Testis (tissue), 3 donors: ENCODE results near the gene PRODH. TPM values are rescaled to one million over a fixed set of nuclear protein-coding genes. Genes with fewer than 3 reads are reported as not detected.
"Not testable (repeated sequence)": the region's sequence is repeated elsewhere in the genome, so short reads cannot be mapped to it uniquely, and the experiment has no call there.

Experiments used
- DNase-seq: peaks from one replicate; pipeline ENCODE4 v3.0.0-alpha.2; 2019
- H3K27ac ChIP-seq, 2 donors: fragments of 200-600 bp; sonication (generic); one replicate each; pipeline ENCODE4 v1.5.1; 2019
- H3K27me3 ChIP-seq: fragments of 200-600 bp; sonication (generic); one replicate; pipeline ENCODE4 v1.5.1; 2019
- H3K36me3 ChIP-seq: fragments of 200-600 bp; sonication (generic); one replicate; pipeline ENCODE4 v1.5.1; 2017; ENCODE audit warnings: low read depth; ENCODE audit errors: missing control alignments
- H3K4me1 ChIP-seq: fragments of 200-600 bp; sonication (generic); one replicate; pipeline ENCODE4 v1.5.1; 2019
- H3K4me3 ChIP-seq, 2 donors: fragments of 200-600 bp; sonication (generic); one replicate each; pipeline ENCODE4 v1.5.1; 2017 to 2019
- H3K9me3 ChIP-seq: fragments of 200-600 bp; sonication (generic); one replicate; pipeline ENCODE4 v1.5.1; 2017
- POLR2A ChIP-seq: fragments of 450-650 bp; IDR thresholded peaks from one replicate; pipeline ENCODE4 v1.6.1; 2017; ENCODE audit warnings: antibody characterized with exemption, mild to moderate bottlenecking, moderate library complexity
- WGBS, 2 donors: methylation state at CpG; one replicate each; pipeline ENCODE4 v1.1.5; 2018; 5-methylcytosine and 5-hydroxymethylcytosine counted together
- intact Hi-C: fragments of 100-400 bp; cut with DNase I; formaldehyde crosslinking; loops from one replicate; pipeline ENCODE4 v1.15.1; 2023; ENCODE audit warnings: low total_unique reads
- polyA plus RNA-seq: library from polyadenylated mRNA; stranded (reverse); fragments of 350-450 nt; fragmentation: Illumina TruSeq; extraction: RNeasy Lipid Tissue Mini Kit (QIAGEN cat#74804); gene quantifications from one replicate; pipeline ENCODE4 v1.2.3, GENCODE V29; 2014; ENCODE audit warnings: low read depth, low replicate concordance; ENCODE audit not compliant: insufficient read depth
- total RNA-seq, 2 donors: library from RNA; depleted of rRNA; stranded (reverse); fragments of >200 nt; gene quantifications; one replicate each; pipeline ENCODE4 v1.2.3, GENCODE V29; 2016
- TF ChIP-seq, protein P1 (sequence below), 3 experiments: fragments of 450-650 bp in 2 of 3; fragments of 200-600 bp in 1 of 3; sonication (generic) in 1 of 3; IDR thresholded peaks; one replicate each; pipeline ENCODE4 v1.5.1; 2016 to 2019; ENCODE audit warnings: antibody characterized with exemption in 3 of 3, mild to moderate bottlenecking in 2 of 3, moderate library complexity in 1 of 3

Gene PRODH
- total and polyA plus RNA-seq, 3 donors from 2014 or later, result 3.2 to 7.4 (median 5.6) TPM

DNA sequence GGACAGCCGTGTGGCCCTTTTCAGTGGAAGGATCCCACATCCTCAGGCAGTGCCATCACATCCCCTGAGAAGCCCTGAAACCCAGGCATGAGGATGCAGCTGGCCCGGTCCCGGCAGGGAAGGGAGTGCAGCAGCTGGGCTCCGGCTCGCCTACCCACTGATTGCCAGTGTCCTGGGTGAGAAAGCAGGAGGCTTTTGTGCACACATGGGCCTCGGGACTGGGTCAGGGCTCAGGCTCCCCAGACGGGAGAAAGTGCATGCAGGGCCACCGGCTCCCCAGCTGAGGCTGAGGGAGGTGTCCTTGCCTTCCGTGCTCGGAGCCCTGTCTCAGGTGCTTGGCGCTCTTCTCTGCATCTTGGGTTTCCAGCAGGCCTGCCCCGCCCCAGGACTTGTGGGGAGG, 23.6 kb upstream of the PRODH start:
- intact Hi-C loops, DNase-seq: not testable (repeated sequence)

DNA sequence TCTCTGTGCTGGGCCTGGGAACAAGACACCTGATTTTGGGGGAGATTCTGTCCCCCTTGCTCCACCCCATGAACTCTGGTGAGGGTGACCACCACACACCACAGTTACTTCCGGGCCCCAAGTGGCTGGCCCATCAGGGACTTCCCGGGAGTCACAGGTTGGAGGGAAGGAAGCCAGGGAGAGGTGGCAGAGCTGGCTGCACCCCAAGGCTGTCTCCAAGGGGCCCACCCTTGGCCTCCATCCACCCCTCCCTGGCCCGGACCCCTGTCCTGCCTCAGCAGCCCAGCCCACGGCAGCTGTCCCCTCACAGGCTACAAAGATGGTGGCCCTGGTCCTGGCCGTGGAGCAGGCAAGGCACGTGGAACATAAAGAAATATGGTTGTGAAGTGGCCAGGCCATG, 23.2 kb upstream of the PRODH start:
- H3K4me3 ChIP-seq, H3K9me3 ChIP-seq, H3K36me3 ChIP-seq, H3K27ac ChIP-seq, intact Hi-C loops, DNase-seq, H3K4me1 ChIP-seq, H3K27me3 ChIP-seq: not testable (repeated sequence)
- 84% methylated on average over 6 of the region's 6 CpGs; no CpG with 5 or more reads in 1 of the 2 donors for WGBS, 2 donors

More for the DNA sequence above, 23.6 kb upstream of the PRODH start:
- H3K27ac ChIP-seq, H3K4me3 ChIP-seq, H3K4me1 ChIP-seq, H3K9me3 ChIP-seq, H3K27me3 ChIP-seq, H3K36me3 ChIP-seq: not testable (repeated sequence)
- 86% methylated on average over 11 of the region's 12 CpGs; no CpG with 5 or more reads in 1 of the 2 donors for WGBS, 2 donors

DNA sequence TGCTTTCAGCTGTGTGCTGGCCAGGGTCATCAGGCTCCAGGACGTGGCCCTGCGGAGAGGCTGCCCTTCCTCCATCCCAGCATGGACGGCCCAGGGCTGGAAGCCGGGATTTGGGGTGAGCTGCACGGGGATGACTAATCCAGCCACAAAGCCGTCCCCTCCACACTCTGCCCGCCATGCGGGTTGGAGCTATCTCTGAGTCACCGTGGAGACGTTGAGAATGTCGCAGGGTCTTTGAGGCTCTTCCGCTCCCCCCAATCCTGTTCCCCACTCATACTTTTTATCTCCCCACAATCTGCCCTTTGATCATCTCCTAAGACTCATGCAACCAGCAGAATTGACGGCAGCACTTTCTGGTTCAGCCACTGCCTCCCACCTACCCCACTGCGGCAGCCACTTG, 22.6 kb upstream of the PRODH start:
- DNase-seq, H3K4me1 ChIP-seq, H3K36me3 ChIP-seq, H3K4me3 ChIP-seq, H3K9me3 ChIP-seq, H3K27ac ChIP-seq, intact Hi-C loops, H3K27me3 ChIP-seq: not testable (repeated sequence)
- WGBS, 2 donors, result 71 to 80% methylated on average over 4 to 14 of the region's 14 CpGs

DNA sequence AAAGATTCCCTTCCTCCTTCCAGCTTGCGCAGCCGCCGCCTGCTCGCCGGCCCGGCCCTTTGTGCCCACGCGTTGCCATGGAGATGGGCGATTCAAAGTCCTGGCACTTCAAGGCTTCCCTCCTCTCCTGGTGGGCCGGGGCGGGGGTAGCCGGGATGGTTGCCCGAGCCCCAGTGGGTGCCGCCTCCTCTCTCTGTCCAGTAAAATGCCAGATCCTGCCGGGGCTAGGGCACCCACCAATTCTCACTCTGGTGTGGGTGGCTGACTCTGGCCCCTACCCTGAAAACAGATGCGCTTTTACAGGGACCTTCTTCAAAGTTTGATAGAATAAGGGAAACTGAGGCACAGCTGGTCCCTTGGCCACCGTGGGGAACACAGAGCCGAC, 22.2 kb upstream of the PRODH start:
- DNase-seq, H3K27ac ChIP-seq, H3K4me3 ChIP-seq, H3K36me3 ChIP-seq, intact Hi-C loops, H3K27me3 ChIP-seq, H3K4me1 ChIP-seq, H3K9me3 ChIP-seq: not testable (repeated sequence)
- WGBS, 2 donors, result 69 to 93% methylated on average over 2 to 17 of the region's 18 CpGs

GRCh38 chr22:18957621-18958320, 21.7 kb upstream of the PRODH start:
- H3K27me3 ChIP-seq, H3K36me3 ChIP-seq, H3K4me1 ChIP-seq, H3K27ac ChIP-seq, H3K9me3 ChIP-seq, DNase-seq, intact Hi-C loops, H3K4me3 ChIP-seq: not testable (repeated sequence)
- WGBS, 2 donors, result 78% methylated on average over 14 of the region's 18 CpGs; no CpG with 5 or more reads in 1 of the 2 donors

GRCh38 chr22:18956956-18957355, 20.9 kb upstream of the PRODH start:
- H3K9me3 ChIP-seq, DNase-seq, H3K27ac ChIP-seq, H3K36me3 ChIP-seq, H3K27me3 ChIP-seq, intact Hi-C loops, H3K4me3 ChIP-seq, H3K4me1 ChIP-seq: not testable (repeated sequence)
- WGBS, 2 donors, result 77 to 88% methylated on average over 6 to 15 of the region's 15 CpGs

GRCh38 chr22:18956121-18956895, 20.2 kb upstream of the PRODH start:
- intact Hi-C loops, DNase-seq: not testable (repeated sequence)
- 71 to 79% methylated on average over 10 to 15 of the region's 15 CpGs for WGBS, 2 donors

DNA sequence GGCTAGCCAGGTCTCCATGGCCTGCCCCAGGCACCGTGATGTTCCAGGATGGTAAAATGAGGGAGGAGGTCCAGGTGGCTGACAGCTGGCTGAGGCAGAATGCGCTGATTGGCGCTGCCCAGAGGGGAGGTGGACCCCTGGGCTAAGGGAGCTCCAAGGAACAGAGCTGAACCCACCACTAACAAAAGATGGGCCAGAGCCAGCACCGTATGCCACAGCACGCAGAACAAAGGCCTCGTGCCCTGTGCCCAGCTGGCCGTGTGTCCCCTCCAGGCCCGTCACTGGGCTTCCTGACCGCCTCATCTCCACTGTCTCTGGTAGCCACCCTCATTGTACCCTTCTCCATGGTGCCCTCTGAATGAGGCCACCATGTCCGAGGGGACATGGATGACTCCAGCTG, 19.6 kb upstream of the PRODH start:
- H3K36me3 ChIP-seq, result no peaks in the 10 kb centered on the region
- intact Hi-C loops, result no loop called here
- H3K27me3 ChIP-seq, result no peaks in the 10 kb centered on the region

More at GRCh38 chr22:18956121-18956895, 20.2 kb upstream of the PRODH start:
- H3K27me3 ChIP-seq, H3K27ac ChIP-seq, H3K9me3 ChIP-seq, H3K36me3 ChIP-seq, H3K4me1 ChIP-seq, H3K4me3 ChIP-seq: not testable (repeated sequence)

More for the DNA sequence above, 19.6 kb upstream of the PRODH start:
- H3K9me3 ChIP-seq, result no peaks in the 10 kb centered on the region
- TF ChIP-seq, protein P1, sequence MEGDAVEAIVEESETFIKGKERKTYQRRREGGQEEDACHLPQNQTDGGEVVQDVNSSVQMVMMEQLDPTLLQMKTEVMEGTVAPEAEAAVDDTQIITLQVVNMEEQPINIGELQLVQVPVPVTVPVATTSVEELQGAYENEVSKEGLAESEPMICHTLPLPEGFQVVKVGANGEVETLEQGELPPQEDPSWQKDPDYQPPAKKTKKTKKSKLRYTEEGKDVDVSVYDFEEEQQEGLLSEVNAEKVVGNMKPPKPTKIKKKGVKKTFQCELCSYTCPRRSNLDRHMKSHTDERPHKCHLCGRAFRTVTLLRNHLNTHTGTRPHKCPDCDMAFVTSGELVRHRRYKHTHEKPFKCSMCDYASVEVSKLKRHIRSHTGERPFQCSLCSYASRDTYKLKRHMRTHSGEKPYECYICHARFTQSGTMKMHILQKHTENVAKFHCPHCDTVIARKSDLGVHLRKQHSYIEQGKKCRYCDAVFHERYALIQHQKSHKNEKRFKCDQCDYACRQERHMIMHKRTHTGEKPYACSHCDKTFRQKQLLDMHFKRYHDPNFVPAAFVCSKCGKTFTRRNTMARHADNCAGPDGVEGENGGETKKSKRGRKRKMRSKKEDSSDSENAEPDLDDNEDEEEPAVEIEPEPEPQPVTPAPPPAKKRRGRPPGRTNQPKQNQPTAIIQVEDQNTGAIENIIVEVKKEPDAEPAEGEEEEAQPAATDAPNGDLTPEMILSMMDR (IDR thresholded peaks at IDR 0.05), result no peak
- no peak for TF ChIP-seq POLR2A
- H3K4me1 ChIP-seq, result no peaks in the 10 kb centered on the region
- H3K4me3 ChIP-seq, result no peak overlapping the region
- H3K27ac ChIP-seq, result no peak overlapping the region
- no peak for DNase-seq
- WGBS, 2 donors, result 90% methylated on average over 7 to 10 of the region's 10 CpGs
